Cardiac muscle cell (in vitro differentiated cells and primary cell): ENCODE data around the gene PTPN4. TPM values are rescaled to one million over a fixed set of nuclear protein-coding genes. Genes with fewer than 3 reads are reported as not detected.

Source experiments
- DNase-seq, 2 donors: peaks; one replicate each; pipeline versions ENCODE4 v3.0.0 to v3.0.0-alpha.2; 2010 to 2017; ENCODE audit warnings: low read depth in 1 of 2, low spot score in 1 of 2
- H3K27ac ChIP-seq: fragments of 200-600 bp; sonication (generic); 2 replicates; pipeline ENCODE4 v1.5.1; 2016
- H3K27me3 ChIP-seq: fragments of 200-600 bp; sonication (generic); 2 replicates; pipeline ENCODE4 v1.6.0; 2016; ENCODE audit warnings: control low read depth
- H3K36me3 ChIP-seq: fragments of 200-600 bp; sonication (generic); 2 replicates; pipeline ENCODE4 v1.5.1; 2016; ENCODE audit warnings: control low read depth
- H3K4me1 ChIP-seq: fragments of 200-600 bp; sonication (generic); 2 replicates; pipeline ENCODE4 v1.8.1; 2017; ENCODE audit warnings: low read depth, mild to moderate bottlenecking, mixed run types
- H3K4me3 ChIP-seq: fragments of 200-600 bp; sonication (generic); 2 replicates; pipeline ENCODE4 v1.5.1; 2016; ENCODE audit warnings: mild to moderate bottlenecking
- H3K9me3 ChIP-seq: fragments of 200-600 bp; sonication (generic); 2 replicates; pipeline ENCODE4 v1.5.1; 2017; ENCODE audit warnings: low read depth, mild to moderate bottlenecking, control low read depth
- CTCF ChIP-seq: IDR thresholded peaks from 2 replicates; pipeline ENCODE4 v1.5.1; 2012; ENCODE audit warnings: low read depth, mild to moderate bottlenecking, low read length
- polyA plus RNA-seq: library from polyadenylated mRNA; unstranded; fragments of >200 nt; fragmentation: Nextera tagmentation; extraction: Ambion mirVana; gene quantifications from 2 replicates; pipeline ENCODE4 v1.2.1, GENCODE V29; 2016
- total RNA-seq: library from RNA; depleted of rRNA; stranded (reverse); fragments of >200 nt; gene quantifications from 2 replicates; pipeline ENCODE4 v1.2.3, GENCODE V29; 2016

Gene PTPN4
- total and polyA plus RNA-seq, 2 experiments from 2014 or later, result 26.3 to 70.3 TPM

- H3K4me1 ChIP-seq, result no peaks in the 10 kb centered on the region
- no peak for DNase-seq
- H3K27ac ChIP-seq, result no peak overlapping the region
- H3K27me3 ChIP-seq, result no peaks in the 10 kb centered on the region
- H3K9me3 ChIP-seq, result no peaks in the 10 kb centered on the region
- no peaks in the 10 kb centered on the region for H3K36me3 ChIP-seq
- no peak for TF ChIP-seq CTCF
- H3K4me3 ChIP-seq, result no peak overlapping the region
Observed at GRCh38 chr2:119853777-119854399, 94.2 kb downstream of the PTPN4 start.

- no peak for DNase-seq
- no peaks in the 10 kb centered on the region for H3K27me3 ChIP-seq
- H3K36me3 ChIP-seq, result no peaks in the 10 kb centered on the region
- H3K27ac ChIP-seq, result no peak overlapping the region
- H3K9me3 ChIP-seq, result no peaks in the 10 kb centered on the region
- no peak for TF ChIP-seq CTCF
- no peak overlapping the region for H3K4me3 ChIP-seq
- H3K4me1 ChIP-seq, result peaks cover 3% of the 10 kb centered on the region
Observed at GRCh38 chr2:119856469-119856901, 96.8 kb downstream of the PTPN4 start.

GRCh38 chr2:119857742-119858141 lies 98.0 kb downstream of the PTPN4 start:
- H3K9me3 ChIP-seq, result no peaks in the 10 kb centered on the region
- no peak overlapping the region for H3K27ac ChIP-seq
- no peak overlapping the region for H3K4me3 ChIP-seq
- H3K27me3 ChIP-seq, result no peaks in the 10 kb centered on the region
- TF ChIP-seq CTCF, result no peak
- peaks cover 16% of the 10 kb centered on the region for H3K4me1 ChIP-seq
- no peak for DNase-seq
- H3K36me3 ChIP-seq, result no peaks in the 10 kb centered on the region

- no peaks in the 10 kb centered on the region for H3K36me3 ChIP-seq
- H3K27me3 ChIP-seq, result no peaks in the 10 kb centered on the region
- no peak overlapping the region for H3K27ac ChIP-seq
- H3K4me1 ChIP-seq, result peaks cover 17% of the 10 kb centered on the region
- TF ChIP-seq CTCF, result no peak
- H3K9me3 ChIP-seq, result no peaks in the 10 kb centered on the region
- no peak for DNase-seq
- no peak overlapping the region for H3K4me3 ChIP-seq
Observed at GRCh38 chr2:119859528-119859927, 99.8 kb downstream of the PTPN4 start.

- peaks cover 17% of the 10 kb centered on the region for H3K4me1 ChIP-seq
- TF ChIP-seq CTCF, result no peak
- H3K4me3 ChIP-seq, result no peak overlapping the region
- H3K9me3 ChIP-seq, result no peaks in the 10 kb centered on the region
- H3K36me3 ChIP-seq, result no peaks in the 10 kb centered on the region
- H3K27me3 ChIP-seq, result no peaks in the 10 kb centered on the region
- no peak for DNase-seq
- no peak overlapping the region for H3K27ac ChIP-seq
Observed at GRCh38 chr2:119860924-119861323, 101.2 kb downstream of the PTPN4 start.
